Activated CD8-positive, alpha-beta memory T cell treated with anti-CD3 and anti-CD28 coated beads for 24 hours (primary cell): ENCODE results near the gene TACSTD2.
A peak's percentile ranks its signal among the peaks of the same experiment; 100 is the strongest.
"Not testable (repeated sequence)": the region's sequence is repeated elsewhere in the genome, so short reads cannot be mapped to it uniquely, and the experiment has no call there.

Source experiments
- DNase-seq: peaks from one replicate; pipeline ENCODE4 v3.0.0-alpha.2; 2020

Gene TACSTD2

DNA sequence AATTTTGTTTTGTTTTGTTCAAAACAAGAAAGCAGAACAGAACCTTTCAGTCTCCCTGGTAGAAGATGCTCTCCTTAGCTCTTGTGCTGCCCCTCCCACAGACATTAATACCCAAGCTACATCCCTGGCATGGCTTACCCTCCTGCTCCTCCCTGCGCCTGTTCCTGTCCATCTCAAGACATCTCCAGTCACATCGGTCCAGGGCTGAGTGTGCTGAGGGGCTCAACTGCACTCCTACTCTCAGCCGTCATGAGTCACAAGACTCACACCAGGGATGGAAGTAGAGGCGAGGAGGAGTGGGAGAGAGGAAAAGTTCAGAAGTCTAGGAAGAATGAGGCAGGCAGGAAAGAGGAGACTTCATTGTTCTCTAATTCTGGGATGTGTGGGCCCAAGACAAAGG, 9.2 kb upstream of the TACSTD2 start:
- DNase-seq, result no peak

DNA sequence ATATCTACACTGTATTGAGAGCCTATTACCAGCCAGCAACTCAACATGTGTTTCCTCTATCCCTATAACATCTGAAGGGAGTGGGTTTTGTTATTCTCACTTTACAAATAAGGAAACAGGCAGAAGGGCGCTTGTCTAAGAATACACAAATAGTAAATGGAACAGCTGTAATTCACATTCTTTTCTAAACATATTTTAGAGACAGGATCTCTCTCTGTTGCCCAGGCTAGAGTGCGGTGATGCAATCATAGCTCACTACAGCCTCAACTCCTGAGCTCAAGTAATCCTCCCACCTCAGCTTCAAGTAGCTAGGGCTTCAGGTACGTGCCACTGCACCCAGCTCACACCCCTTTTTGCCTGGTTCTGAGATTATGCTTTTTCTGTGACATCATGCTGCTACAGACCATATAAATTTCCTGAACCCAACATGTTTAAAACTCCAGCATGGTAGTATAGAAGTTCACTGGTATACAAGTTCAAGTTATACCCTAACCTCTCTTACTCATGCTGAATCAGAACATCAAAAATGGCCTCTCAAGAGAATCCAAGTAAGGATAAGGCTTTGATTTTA, 8.6 kb upstream of the TACSTD2 start:
- DNase-seq, result no peak

DNA sequence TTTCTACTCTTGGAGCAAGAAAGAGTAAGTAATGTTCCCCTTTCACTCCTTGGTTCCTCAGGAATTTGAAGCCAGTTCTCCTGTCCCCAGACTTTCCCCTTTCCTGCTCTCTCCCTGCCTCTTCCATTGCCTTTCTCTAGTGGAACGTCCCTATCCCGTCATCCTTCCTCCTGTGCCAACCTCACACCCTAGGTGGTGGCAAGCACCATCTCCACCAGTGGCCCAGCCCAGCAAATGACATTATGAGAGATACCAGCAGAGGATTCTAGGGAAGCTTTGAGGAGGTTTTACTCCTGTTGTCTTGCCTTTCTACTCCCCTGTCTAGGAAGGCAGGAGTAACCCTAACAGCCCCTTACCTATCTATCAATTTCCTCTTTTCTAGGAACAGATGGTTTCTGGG, 8.1 kb upstream of the TACSTD2 start:
- no peak for DNase-seq

DNA sequence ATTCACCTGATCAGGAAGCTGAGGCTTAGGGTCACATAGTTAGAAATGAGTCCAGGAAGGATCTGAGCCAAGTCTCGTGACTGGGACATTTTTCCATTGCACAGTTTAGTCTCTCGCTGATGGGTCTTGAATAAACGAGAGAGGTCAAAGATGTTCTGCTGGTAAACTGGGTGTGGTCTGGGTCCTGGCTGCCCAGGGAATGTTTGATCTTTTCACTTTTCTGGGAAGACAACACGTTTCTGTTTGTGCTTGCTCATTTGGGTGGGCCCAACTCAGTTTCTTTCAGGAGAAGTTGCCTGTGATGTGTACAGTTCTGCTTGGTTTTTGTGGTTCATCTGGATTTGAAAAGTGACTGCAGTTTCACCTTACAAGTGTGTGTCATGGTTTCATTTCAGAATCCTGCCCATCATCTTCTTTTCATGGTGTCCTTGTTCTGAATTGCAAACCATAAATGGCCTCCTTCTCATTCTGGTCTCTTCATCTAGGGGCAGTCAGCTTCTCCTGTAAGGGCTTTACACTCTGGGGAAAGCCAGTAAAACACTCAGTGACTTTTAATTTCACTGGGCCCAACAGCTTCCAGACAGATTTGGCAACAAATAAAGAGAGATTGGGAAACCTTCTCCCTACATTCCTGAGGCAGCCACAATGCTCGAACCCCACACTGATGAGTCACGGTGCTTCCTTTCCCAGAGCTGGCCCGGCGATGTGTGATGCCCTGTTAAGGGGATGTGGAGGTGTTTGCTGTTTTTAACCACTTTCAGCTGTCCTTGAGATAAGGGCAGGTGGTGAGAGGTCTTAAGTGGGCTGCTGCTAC, 7.2 kb upstream of the TACSTD2 start:
- no peak for DNase-seq

DNA sequence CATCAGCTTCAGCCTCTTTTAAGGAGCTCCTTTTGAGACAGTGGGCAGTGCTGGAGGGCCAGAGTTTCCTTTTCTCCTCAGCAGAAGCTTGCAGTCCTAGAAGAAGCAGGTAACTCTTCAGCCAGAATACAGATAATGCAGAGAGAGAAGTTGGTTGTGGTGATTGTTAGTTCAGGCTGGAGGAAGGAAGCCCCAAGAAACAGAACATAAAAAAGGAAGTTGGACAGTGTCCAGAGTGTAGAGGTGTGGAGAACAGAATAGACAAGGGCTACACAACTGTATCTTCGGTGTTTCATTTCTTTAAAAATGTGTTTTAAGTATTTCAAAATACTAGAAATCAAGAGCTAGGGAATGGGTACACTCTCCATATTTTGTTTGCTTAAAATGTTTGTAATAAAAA, 6.4 kb upstream of the TACSTD2 start:
- no peak for DNase-seq

DNA sequence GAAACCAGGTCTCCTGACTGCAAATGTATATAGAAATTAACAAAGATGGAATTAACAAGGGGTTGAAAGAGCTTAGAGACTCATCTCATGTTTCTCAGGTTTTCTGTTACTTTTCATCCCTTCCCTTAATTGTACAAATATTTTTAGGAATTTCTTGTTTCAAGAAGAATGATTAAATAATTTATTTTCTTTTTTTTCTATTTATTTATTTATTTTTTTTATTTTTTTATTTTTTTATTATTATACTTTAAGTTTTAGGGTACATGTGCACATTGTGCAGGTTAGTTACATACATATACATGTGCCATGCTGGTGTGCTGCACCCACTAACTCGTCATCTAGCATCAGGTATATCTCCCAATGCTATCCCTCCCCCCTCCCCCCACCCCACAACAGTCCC, 5.1 kb upstream of the TACSTD2 start:
- not testable (repeated sequence) for DNase-seq

DNA sequence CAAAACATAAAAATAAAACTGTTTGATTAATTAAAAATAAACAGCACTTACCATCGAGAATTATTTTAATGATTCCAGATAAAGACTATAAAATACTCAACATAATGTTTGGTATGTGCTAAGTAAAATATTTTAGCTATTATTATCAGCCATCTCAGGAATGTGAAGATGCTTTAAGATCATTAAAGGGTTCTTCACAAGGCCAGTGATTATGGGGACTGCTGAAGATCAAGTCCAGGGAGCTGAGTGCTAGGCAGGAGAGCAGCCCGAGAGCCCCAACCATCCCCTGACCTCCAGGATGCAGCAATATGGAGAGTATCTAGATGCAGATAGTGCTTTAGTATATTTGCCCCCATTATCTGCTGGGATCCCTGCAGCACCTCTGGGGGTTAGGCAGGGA, 4.6 kb upstream of the TACSTD2 start:
- DNase-seq, result no peak

DNA sequence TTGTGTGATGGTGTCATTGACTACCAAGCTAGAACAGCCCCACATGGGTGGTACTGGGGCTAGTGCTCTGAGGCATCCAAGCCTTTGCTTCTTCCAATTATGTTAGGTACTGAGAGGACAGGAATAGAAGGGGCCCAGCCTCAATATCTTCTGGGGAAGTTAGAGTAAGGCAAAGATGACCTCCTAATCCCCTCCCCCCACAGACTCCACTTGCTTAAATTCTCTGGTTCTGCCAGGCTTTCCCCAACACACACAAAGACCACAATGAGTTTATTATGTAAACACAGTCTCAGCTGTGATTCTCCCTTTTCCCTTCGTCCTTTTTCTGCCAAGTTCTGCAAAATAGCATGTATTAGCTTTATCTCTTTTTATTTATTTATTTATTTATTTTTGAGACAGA, 3.1 kb upstream of the TACSTD2 start:
- no peak for DNase-seq

DNA sequence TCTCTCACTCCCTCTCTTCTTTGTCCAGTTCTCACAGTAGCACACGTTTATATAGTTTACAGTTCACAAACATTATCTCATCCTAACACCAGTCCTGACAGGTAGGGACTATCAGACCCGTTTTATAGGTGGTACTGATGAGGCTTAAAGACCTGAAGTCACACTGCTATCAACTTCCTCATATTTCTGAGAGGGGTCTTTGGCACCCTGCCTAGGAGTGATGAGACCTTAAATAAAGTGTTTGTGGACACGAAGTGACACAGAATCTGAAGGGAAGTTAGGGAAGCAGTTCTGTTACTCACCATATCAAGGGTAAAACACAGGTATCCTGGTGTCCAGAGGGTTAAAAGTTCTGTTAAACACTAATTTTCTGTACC, 590 bp upstream of the TACSTD2 start:
- DNase-seq, result no peak

DNA sequence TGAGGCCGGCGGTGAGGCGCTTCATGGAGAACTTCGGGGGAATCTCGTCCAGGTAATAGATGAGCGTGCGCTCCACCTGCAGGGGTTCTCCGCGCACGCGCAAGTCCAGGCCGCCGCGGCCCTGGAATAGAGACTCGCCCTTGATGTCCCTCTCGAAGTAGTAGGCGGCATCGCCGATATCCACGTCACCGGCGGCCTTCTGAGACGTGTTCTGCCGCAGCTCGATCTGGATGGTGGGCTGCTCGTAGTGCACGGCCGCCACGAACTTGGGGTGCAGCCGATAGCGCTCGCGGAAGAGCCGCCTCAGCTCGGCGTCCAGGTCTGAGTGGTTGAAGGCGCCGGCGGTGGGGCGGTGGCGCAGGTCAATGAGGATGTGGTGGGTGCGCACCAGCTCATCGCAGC, 726 bp downstream of the TACSTD2 start:
- peak; percentile 62 for DNase-seq

DNA sequence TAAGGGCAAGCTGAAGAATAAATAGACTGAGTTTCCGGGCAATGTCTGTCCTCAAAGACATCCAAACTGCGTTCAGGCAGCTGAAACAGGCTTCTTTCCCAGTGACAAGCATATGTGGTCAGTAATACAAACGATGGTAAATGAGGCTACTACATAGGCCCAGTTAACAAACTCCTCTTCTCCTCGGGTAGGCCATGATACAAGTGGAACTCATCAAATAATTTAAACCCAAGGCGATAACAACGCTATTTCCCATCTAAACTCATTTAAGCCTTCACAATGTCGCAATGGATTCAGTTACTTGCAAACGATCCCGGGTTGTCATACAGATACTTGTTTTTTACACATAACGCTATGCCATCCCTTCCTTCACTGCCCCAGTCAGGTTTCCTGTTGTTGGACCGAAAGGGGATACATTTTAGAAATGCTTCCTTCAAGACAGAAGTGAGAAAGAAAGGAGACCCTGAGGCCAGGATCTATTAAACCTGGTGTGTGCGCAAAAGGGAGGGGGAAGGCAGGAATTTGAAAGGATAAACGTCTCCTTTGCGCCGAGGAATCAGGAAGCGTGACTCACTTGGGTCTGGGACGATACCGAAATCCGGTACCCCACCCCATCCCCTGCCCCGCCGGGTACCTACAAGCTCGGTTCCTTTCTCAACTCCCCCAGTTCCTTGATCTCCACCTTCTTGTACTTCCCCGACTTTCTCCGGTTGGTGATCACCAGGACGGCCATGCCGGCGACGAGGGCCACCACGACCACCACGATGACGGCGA, 1.3 kb downstream of the TACSTD2 start:
- no peak for DNase-seq

DNA sequence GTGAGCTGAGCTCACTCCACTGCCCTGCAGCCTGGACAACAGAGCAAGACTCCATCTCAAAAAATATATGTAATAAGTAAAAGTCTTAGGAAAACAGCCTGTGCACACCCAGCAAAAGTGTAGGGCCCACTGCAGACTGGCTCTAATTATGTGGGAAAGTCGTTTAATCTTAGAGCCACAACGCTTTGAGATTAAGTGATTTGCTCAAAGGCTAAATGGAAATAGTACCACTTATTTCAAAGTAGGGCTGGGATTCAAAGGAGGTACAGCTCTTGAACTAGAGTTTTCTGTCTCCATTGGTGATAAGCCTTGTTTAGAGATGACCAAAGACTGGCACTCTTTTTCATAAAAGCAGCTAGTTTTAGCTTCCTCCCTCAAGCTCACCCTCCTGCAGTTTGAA, 2.2 kb downstream of the TACSTD2 start:
- no peak for DNase-seq

DNA sequence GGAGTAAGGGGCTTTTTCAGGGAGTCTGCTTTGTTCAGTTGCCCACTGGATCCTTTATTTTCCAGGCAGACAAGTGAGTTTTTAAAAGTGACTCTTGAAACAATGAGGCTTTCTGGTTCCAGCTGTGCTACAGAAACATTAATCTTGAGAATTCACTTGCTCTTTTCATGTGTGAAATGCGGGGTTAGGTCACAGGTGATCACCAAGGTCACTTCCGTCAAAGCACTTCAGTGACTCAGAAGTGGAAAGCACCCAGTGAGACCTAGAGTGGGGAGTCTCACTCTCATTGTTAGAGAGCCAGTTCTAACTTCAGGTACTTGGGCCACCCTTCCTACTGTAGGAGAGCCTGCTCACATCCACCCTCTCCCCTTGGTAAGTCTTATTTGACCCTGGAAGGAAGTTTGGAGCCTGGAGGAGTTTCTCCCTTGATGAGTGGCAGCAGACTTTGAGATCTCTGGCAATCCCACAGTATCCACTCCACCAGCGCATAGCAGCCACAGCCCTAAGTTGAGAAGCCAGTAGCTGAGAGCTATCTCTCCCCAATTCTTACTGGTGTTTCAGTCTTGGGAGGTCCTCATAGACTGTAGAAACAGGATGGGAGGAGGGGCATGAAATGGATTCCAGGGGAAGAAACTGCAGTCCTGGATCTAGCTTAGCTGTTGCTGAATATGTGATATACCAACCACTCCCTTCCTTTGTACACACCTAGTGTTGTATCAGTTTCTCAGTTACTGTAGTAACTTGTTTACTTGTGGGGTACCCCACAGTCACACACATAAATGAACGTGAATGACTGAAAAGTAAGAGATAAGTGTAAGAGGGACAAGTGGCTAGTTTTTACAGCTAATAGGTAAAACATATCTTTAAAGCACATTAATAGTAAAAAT, 3.1 kb downstream of the TACSTD2 start:
- DNase-seq, result no peak

DNA sequence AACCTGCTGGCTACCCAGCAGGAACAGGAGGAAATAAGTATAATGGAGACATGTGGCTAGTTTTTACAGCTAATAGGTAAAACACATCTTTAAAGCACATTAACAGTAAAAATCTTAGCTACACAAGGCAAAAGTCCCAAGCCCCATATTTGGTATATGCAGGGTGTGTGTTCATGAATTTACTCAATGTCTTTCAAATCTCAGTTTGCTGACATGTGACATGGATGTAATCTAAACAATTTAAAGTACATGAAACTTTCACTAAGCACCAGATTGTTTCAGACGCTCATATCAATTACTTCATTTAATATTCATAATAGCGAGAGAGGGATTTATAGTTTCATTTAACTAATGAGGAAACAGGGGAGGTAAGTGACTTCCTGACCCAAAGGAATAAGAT, 3.9 kb downstream of the TACSTD2 start:
- DNase-seq, result no peak

DNA sequence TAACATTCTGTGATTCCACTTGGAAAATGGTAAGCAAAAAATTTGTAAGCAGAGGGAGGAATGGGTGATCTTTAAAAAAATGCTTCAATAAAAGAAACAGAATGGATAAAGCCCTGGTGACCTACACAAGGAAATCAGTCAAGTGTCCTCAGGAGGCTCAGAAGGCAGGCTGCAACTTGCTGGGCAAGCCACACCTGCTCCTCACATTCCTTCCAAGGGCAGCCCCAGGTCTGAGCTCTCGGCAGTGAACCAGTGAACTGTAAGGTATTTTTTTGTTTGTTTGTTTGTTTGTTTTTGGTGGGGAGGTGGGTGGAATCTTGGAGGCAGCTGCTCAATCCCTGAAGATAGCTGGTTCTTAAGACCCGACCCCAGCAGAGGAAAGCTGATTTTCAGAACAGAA, 4.4 kb downstream of the TACSTD2 start:
- no peak for DNase-seq

DNA sequence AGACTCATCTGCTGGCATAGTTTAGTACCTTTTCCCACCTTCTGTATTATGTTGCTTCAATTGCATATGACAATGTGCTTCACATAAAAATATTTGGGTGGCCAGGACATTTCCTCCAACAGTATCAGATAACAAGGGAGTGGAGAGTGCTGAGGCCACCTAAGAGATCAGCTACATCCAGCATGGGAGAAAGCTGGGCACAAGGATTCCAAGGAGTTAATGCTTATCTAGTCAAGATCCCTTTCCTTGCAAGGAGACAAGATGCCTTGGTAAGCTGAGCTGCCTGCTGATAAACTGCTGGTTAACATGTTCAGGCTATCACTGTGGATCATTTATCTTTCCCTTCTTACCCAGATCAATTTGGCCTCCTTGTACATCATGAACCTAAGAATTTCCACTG, 5.4 kb downstream of the TACSTD2 start:
- DNase-seq, result no peak

DNA sequence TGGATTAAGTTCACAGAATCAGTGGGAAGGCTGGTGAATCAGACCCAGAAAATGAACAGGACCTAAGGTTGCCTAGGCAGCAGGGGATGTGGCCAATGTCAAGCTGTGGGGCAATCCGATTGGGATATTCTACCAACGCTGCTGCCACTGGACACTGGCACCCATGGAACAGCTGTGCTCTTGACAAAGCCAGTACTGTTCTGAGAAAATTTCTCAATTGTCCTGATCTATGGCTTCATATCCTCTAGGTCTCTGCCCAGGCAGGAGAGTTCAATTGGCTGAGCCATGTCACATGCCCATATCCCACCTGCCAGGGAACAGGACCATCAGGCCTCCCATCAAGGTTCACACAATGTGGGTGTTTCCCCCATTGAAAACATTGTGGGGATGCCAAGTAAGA, 6.2 kb downstream of the TACSTD2 start:
- DNase-seq, result no peak

DNA sequence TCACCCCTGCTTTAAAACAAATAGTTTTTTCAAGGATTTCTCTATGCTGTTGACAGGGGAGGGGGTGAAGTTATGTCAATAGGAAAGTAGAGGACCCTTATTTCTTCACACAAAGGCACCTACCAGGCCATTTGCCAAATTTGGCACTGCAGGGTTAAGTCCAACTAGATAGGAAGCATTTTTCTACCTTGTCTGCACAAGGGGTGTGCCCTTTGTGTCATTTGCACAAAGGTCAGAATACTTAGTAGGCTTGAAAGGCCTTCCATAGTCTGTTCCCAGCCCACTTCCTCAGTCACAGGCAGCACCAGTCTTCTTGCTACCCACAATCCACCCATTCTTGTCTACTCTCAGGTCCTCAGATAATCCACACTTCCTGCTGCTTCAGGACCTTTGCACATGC, 7.0 kb downstream of the TACSTD2 start:
- DNase-seq, result no peak

DNA sequence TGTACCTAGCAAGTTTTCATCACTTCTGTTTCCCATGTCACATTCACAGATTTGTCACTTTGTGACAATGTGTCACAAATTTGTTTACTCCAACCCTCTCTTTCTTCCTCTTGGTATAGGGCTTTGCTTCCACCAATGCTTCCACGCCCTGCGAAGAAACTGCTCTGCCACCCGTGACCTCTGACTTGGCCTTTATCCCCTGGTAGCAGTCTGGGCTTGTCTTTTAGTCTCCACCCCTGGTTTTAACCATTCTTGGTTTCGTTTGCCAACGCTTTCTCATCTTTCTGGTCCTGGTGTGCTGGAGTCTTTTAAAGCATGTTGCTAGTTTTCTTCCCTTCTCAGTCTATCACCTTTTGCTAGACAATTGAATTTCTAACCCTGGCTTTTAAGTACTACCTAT, 8.1 kb downstream of the TACSTD2 start:
- DNase-seq, result no peak

DNA sequence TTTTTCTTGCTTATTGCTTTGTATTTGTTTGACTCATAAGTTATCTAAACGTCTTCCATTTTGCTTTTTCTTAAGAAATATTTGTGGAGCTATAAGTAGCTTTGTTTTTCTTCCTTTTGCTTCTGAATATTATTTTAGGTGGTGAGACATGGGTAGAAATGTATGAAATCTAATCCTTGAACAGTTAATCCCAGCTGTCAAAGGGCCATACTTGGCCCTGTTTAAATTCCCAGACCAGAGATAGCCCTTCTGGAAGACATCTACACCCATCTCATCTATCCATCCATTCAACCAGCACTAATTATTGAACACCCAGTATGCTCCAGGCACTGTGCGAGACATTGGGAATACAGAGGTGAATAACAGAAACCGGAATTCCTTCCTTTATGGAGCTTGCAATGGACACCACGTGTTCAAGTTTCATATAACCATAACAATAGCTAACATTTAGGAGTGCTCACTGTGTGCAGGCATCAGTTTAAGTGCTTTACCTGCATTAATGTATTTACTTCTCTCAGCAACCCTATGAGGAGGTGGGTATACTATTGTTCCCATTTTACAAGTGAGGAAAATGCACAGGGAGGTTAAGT, 8.7 kb downstream of the TACSTD2 start:
- DNase-seq, result no peak

DNA sequence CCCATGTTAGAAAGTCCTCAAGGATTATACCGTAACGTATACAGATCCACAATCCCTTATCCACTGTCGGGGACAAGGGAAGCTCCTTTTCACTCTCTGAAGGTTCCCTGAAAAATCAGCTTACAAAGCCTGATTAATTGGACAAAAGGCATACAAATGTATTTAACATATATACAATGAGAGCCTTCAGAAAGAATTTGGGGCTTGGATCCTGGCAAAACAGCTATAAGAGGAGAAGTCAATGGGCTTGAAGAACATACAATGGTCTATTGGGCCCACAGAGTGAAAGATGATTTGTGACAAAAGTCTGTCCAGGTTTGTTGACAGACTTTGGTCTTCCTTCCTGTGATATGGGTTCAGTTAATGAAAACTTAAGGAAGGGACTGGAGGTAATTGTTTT, 10.7 kb downstream of the TACSTD2 start:
- DNase-seq, result no peak

DNA sequence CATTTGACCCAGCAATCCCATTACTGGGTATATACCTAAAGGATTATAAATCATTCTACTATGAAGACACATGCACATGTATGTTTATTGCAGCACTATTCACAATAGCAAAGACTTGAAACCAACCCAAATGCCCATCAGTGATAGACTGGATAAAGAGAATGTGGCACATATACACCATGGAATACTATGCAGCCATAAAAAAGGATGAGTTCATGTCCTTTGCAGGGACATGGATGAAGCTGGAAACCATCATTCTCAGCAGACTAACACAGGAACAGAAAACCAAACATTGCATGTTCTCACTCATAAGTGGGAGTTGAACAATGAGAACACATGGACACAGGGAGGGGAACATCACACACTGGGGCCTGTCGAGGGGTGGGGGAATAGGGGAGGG, 13.3 kb downstream of the TACSTD2 start:
- DNase-seq, result not testable (repeated sequence)

DNA sequence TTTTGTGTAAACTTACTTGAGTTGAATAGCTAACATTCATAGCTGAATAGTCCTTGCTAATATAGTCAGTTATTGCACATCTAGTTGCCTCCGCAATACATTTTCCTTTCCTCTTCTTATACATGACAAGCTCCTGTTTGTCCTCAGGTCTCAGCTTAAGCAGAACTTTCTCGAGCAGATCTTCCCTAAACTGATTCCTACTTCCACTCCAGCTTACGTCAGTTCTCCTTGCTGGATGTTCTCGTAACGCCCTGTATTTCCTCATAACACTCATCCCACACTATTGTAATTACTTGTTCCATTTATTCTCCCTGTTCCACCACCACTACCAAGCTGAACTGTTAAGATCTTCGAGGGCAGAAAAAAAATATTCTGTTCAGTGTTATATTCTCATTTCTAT, 15.4 kb downstream of the TACSTD2 start:
- no peak for DNase-seq
